Measurements from ENCODE around the gene CD177.

The CD177 gene

GRCh38 chr19:43353606-43354304, at the start of gene CD177:
Gene CD177, plus strand, starts transcription at chr19:43353686. Its CDS starts 29 bp downstream, at chr19:43353715.
- H3K36me3 ChIP-seq, result no peaks in the 10 kb centered on the region
- H4K20me1 ChIP-seq, result no peaks in the 10 kb centered on the region
- H3K4me3 ChIP-seq, result no peak within 1 kb of the TSS
- no peak for TF ChIP-seq Cebpa-rat (IDR thresholded peaks at IDR 0.05)
- no peak within 1 kb of the TSS for H3K27ac ChIP-seq
- no peak within 1 kb of the TSS for H3K4me2 ChIP-seq
- H3K9me3 ChIP-seq, result no peaks in the 10 kb centered on the region
- H3K9ac ChIP-seq, result no peak within 1 kb of the TSS
- no peaks in the 10 kb centered on the region for H3K4me1 ChIP-seq
- H3K27me3 ChIP-seq, result no peaks in the 10 kb centered on the region

GRCh38 chr19:43305642-43306041, 47.8 kb upstream of the CD177 start:
- Histone ChIP-seq H3K4me3 (no peak overlapping the region), H3K9ac (no peak overlapping the region), H4K20me1 (no peaks in the 10 kb centered on the region), H3K36me3 (no peaks in the 10 kb centered on the region), H3K4me2 (no peak overlapping the region), H3K9me3 (no peaks in the 10 kb centered on the region), H3K27ac (no peak overlapping the region), H3K4me1 (peaks cover 16% of the 10 kb centered on the region), H3K27me3 (no peaks in the 10 kb centered on the region)
- TF ChIP-seq Cebpa-rat (IDR thresholded peaks at IDR 0.05), result no peak

- TF ChIP-seq Cebpa-rat (IDR thresholded peaks at IDR 0.05), result no peak
- Histone ChIP-seq H4K20me1 (no peaks in the 10 kb centered on the region), H3K4me3 (no peak overlapping the region), H3K9ac (no peak overlapping the region), H3K9me3 (no peaks in the 10 kb centered on the region), H3K4me2 (peak overlapping the region; percentile 12; the same call in 1 of the 2 replicates), H3K4me1 (peaks cover 16% of the 10 kb centered on the region), H3K36me3 (no peaks in the 10 kb centered on the region), H3K27me3 (no peaks in the 10 kb centered on the region), H3K27ac (no peak overlapping the region)
Measured at GRCh38 chr19:43306097-43306496, 47.4 kb upstream of the CD177 start.

GRCh38 chr19:43308244-43308815, 45.2 kb upstream of the CD177 start:
- no peak overlapping the region for H3K27ac ChIP-seq
- TF ChIP-seq Cebpa-rat (IDR thresholded peaks at IDR 0.05), result no peak
- H3K27me3 ChIP-seq, result no peaks in the 10 kb centered on the region
- no peaks in the 10 kb centered on the region for H4K20me1 ChIP-seq
- peaks cover 16% of the 10 kb centered on the region for H3K4me1 ChIP-seq
- H3K9ac ChIP-seq, result no peak overlapping the region
- H3K36me3 ChIP-seq, result no peaks in the 10 kb centered on the region
- H3K9me3 ChIP-seq, result no peaks in the 10 kb centered on the region
- H3K4me2 ChIP-seq, result no peak overlapping the region
- no peak overlapping the region for H3K4me3 ChIP-seq

GRCh38 chr19:43309466-43309865, 44.0 kb upstream of the CD177 start:
- Histone ChIP-seq H3K27me3 (no peaks in the 10 kb centered on the region), H3K36me3 (no peaks in the 10 kb centered on the region), H4K20me1 (no peaks in the 10 kb centered on the region), H3K4me1 (peaks cover 12% of the 10 kb centered on the region), H3K4me3 (no peak overlapping the region), H3K9me3 (no peaks in the 10 kb centered on the region), H3K4me2 (no peak overlapping the region), H3K27ac (no peak overlapping the region), H3K9ac (no peak overlapping the region)
- TF ChIP-seq Cebpa-rat (IDR thresholded peaks at IDR 0.05), result no peak

- H3K27me3 ChIP-seq, result no peaks in the 10 kb centered on the region
- H3K36me3 ChIP-seq, result no peaks in the 10 kb centered on the region
- H3K4me1 ChIP-seq, result peaks cover 9% of the 10 kb centered on the region; the same call in 1 of the 2 replicates
- no peak overlapping the region for H3K4me2 ChIP-seq
- H3K27ac ChIP-seq, result no peak overlapping the region
- no peaks in the 10 kb centered on the region for H3K9me3 ChIP-seq
- no peak overlapping the region for H3K9ac ChIP-seq
- H3K4me3 ChIP-seq, result no peak overlapping the region
- no peak for TF ChIP-seq Cebpa-rat (IDR thresholded peaks at IDR 0.05)
- H4K20me1 ChIP-seq, result no peaks in the 10 kb centered on the region
Measured at GRCh38 chr19:43310221-43310620, 43.3 kb upstream of the CD177 start.

GRCh38 chr19:43311256-43311655, 42.2 kb upstream of the CD177 start:
- Histone ChIP-seq H3K9me3 (no peaks in the 10 kb centered on the region), H3K4me1 (peaks cover 4% of the 10 kb centered on the region; the same call in 1 of the 2 replicates), H3K4me3 (no peak overlapping the region), H3K27ac (no peak overlapping the region), H3K36me3 (no peaks in the 10 kb centered on the region), H3K9ac (no peak overlapping the region), H3K4me2 (no peak overlapping the region), H3K27me3 (no peaks in the 10 kb centered on the region), H4K20me1 (no peaks in the 10 kb centered on the region)
- TF ChIP-seq Cebpa-rat (IDR thresholded peaks at IDR 0.05), result no peak

GRCh38 chr19:43311706-43312105, 41.8 kb upstream of the CD177 start:
- Histone ChIP-seq H3K9ac (no peak overlapping the region), H3K27me3 (no peaks in the 10 kb centered on the region), H3K9me3 (0 out of 2 replicates have a peak, but pooled peaks cover under 1% of the 10 kb centered on the region), H3K36me3 (no peaks in the 10 kb centered on the region), H3K27ac (no peak overlapping the region), H4K20me1 (no peaks in the 10 kb centered on the region), H3K4me3 (no peak overlapping the region), H3K4me1 (no peaks in the 10 kb centered on the region; the same call in 1 of the 2 replicates), H3K4me2 (no peak overlapping the region)
- TF ChIP-seq Cebpa-rat (IDR thresholded peaks at IDR 0.05), result no peak

GRCh38 chr19:43313711-43314495, 39.6 kb upstream of the CD177 start:
- H3K27me3 ChIP-seq, result no peaks in the 10 kb centered on the region

GRCh38 chr19:43315851-43316250, 37.6 kb upstream of the CD177 start:
- Histone ChIP-seq H3K27me3 (no peaks in the 10 kb centered on the region), H3K27ac (no peak overlapping the region), H3K4me1 (peaks cover 6% of the 10 kb centered on the region; the same call in 1 of the 2 replicates), H4K20me1 (no peaks in the 10 kb centered on the region), H3K9me3 (peaks cover 4% of the 10 kb centered on the region; the same call in 1 of the 2 replicates), H3K36me3 (no peaks in the 10 kb centered on the region), H3K4me2 (no peak overlapping the region), H3K4me3 (no peak overlapping the region), H3K9ac (no peak overlapping the region)
- TF ChIP-seq Cebpa-rat (IDR thresholded peaks at IDR 0.05), result no peak

More at GRCh38 chr19:43313711-43314495, 39.6 kb upstream of the CD177 start:
- H3K9ac ChIP-seq, result no peak overlapping the region
- no peak overlapping the region for H3K27ac ChIP-seq
- no peaks in the 10 kb centered on the region for H3K36me3 ChIP-seq
- H3K9me3 ChIP-seq, result peaks cover 4% of the 10 kb centered on the region; the same call in 1 of the 2 replicates
- no peak for TF ChIP-seq Cebpa-rat (IDR thresholded peaks at IDR 0.05)
- no peak overlapping the region for H3K4me3 ChIP-seq
- no peak overlapping the region for H3K4me2 ChIP-seq
- no peaks in the 10 kb centered on the region for H4K20me1 ChIP-seq
- H3K4me1 ChIP-seq, result no peaks in the 10 kb centered on the region
